D341Med (cell line): Measurements from ENCODE around the gene NUDT19.
"Not testable (repeated sequence)": the region's sequence is repeated elsewhere in the genome, so short reads cannot be mapped to it uniquely, and the experiment has no call there.

ENCODE experiments used
- DNase-seq: peaks from one replicate; pipeline ENCODE4 v3.0.0; 2012; ENCODE audit warnings: low spot score

The NUDT19 gene

DNA sequence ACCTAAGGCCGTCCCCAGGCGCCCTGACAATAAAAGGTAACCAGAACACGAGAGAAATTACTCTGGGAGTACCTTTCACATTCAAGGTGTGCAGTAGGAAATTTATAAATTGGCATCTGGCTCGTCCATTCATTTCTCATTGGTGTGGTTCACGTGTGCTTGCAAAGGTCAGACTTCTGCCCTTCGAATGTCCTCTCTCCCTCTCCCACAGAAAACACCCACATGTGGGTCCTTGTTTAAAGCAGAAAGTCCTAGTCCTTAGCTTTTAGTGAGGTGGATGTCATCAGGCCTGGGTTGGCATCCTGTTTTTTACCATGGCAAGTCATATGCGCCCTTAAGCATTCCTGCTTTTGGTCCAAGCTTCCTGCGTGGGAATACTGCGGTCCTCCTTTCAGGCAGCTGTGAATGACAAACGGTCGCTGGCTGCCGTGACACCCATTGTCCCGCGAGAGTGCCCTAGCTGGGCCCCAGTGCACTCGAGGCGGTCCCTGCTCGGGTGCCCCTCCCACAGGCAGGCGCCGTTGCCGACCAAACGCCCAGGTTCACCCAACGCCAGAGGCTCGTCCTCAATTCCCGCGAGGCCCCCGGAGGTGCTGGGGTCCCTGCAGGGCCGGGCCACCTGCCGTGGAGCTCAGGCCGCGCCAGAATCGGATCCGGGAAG lies at the start of gene NUDT19:
TSS of gene NUDT19 (plus strand) at position 531 of the 661 bp plus-strand sequence. CDS start 140 bp downstream, outside the sequence.
- peak; percentile 92 for DNase-seq

DNA sequence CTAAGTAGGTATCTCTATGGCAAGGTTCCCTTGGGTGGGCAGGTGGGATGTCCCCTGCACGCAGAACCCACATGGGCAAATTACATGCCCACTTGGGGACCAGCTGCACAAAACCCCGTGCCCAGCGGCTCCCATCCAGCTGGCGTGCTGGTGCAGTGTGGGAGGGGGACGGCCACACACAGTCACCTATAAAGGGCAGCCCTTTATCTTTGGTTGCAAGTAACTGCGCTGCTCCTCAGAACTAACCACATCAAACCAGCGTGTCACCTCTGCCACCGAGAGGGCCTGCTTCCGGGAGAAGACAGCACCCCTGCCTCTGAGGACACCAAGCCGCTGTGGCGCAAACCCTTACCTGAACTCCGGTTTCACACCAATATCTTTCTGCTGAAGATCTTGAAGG lies 48.9 kb upstream of the NUDT19 start:
- DNase-seq, result no peak

DNA sequence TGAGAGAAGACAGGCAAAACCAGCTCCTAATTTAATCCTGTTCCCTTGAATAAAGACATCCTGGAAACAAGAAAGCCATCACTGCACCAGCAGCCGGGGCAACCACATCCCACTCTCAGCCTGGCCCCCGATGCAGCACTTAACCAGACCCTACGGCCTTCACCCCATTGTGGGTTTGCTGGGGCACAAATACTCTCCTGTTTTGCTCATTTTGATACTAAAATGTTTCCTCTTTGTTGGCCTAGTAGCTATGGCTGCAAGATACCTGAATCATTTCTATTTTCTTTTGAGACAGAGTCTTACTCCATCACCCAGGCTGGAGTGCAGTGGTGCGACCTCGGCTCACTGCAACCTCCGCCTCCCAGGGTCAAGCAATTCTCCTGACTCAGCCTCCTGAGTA lies 45.1 kb upstream of the NUDT19 start:
- DNase-seq, result no peak

DNA sequence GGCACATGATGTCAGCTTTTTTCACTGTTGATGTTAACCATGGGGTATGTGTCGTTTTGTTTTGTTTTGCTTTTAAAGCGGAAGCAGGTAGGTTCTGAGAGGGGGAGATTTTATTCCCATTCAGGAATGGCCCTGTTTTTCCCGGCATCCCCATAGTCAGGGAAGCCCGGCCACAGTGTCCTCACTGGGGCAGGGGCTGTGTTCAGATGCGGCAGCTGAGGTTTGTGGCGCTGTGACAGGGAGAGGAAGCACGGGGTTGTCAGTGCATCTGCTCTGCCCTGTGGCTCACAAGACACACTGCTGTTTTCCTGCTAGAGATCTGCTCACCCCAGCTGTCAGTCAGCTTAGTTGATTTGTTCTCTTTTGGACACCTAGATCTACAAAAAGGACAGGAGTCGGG lies 44.3 kb upstream of the NUDT19 start:
- DNase-seq, result no peak

DNA sequence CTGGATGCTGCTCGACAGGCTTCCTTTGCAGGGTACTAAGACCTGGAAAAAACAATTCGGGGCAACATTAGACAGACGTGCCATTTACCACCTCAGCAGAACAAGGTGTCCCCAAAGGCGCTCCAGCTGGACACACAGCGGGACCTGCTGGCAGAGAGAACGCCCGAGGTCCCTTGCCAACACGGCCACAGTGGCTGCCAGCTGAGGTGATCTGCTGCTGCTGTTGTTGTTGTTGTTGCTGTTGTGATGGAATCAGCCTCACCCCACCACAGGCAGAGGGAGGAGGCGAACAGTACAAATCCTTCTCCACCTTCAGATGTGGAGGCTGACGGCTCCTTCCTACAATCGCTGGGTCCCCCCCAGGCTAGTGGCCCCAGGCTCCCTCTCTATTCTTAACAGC lies 41.9 kb upstream of the NUDT19 start:
- DNase-seq, result no peak

DNA sequence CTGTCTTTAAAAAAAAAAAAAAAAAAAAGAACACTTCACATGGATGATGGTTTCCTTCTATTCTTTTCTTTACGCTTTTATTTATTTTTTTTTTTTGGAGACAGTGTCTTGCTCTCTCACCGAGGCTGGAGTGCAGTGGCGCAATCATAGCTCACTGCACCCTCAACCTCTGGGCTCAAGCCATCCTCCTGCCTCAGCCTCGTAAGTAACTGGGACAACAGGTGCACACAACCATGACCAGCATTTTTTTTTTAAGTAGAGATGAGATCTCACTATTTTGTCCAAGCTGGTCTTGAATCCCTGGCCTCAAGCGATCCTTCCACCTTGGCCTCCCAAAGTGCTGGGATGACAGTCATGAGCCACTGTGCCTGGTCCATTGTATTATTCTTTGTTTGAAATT lies 41.0 kb upstream of the NUDT19 start:
- no peak for DNase-seq

DNA sequence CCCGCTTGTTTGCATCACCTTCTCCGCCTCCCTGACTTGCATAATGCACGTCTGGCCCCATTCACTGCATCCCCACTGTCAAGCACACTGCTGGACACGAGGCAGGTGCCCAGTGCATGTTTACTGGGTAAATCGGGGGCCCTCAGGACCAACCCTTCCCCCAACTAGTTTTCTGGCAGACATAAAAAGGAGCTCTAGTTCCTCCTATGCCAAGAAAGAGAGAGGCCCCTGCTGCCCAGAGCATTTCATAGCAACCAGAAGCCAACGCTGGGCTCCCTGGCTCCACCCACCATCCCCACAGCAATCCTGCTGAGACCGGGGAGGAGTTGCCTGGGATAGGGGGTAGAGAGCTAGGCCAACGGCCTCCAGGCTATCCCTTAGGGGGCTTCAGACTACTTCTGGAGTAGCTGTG lies 39.9 kb upstream of the NUDT19 start:
- peak; percentile 67 for DNase-seq

DNA sequence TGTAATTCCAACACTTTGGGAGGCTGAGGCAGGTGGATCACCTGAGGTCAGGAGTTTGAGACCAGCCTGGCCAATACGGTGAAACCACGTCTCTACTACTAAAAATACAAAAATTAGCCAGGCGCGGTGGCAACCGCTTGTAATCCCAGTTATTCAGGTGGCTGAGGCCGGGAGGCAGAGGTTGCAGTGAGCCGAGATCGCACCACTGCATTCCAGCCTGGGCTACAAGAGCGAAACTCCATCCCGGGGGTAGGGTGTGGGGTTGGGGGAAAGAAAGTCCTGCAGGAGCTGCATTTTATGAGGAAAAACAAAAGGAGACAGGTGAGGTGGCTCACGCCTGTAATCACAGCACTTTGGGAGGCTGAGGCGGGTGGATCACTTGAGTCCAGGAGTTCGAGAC lies 39.3 kb upstream of the NUDT19 start:
- DNase-seq, result not testable (repeated sequence)

DNA sequence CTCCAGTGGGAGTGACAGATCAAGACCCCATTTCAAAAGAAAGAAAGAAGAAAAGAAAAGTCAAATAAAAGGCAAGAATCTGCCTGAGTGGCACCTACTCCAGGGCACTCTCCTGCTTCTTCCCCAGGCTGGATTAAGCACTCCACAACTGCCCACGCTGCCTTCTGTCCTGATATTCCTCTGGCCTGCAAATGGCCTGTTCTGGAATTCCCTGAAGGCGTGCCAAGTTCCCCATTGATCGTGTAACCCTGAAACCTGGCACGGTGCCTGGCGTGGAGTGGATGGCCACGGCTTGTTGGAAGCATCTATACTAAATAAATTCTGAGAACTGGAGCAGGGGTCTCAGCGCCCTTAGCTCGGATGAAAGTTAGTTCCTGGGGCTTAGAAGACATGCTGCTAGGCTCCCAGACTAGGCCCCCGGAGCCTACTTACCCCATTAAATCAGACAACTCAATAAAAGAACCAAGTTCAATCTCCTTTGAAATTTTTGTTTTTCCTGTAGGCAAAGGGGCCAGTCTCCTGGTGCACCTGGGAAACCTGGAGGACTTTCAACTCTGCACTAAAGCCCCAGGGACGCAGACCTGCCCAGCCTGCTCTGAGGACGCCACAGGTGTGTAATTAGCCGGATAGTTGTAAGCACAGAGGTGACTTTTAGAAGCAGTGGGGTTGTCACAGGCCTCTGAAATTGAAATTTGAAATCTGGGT lies 38.6 kb upstream of the NUDT19 start:
- no peak for DNase-seq

DNA sequence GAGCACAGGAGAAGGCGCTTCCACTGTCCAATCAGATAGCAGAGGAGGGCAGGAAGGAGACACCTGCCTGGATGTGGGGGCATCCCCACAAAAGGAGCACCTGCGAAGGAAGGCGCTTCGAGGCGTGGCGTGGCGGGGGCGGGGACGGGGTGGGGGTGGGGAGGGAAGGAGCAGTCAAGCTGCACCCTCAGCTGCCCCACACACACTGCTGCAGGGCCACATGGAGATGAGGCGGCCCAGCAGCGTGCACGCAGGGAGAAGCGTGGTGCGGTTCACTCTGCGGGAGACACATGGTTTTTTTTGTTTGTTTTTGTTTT lies 38.1 kb upstream of the NUDT19 start:
- no peak for DNase-seq

DNA sequence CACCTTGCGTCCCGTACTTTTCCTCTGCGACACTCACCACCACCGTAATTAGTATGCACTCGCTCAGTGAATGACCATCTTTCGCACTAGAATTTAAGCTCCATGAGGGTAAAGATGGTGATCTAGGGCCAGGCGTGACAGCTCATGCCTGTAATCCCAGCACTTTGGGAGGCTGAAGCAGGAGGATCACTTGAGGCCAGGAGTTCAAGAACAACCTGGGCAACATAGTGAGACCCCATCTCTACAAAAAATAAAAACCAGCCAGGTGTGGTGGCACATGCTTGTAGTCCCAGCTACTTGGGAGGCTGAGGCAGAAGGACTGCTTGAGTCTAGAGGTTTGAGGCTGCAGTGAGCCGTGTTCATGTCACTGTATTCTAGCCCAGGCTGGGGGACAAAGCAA lies 35.2 kb upstream of the NUDT19 start:
- DNase-seq, result not testable (repeated sequence)

DNA sequence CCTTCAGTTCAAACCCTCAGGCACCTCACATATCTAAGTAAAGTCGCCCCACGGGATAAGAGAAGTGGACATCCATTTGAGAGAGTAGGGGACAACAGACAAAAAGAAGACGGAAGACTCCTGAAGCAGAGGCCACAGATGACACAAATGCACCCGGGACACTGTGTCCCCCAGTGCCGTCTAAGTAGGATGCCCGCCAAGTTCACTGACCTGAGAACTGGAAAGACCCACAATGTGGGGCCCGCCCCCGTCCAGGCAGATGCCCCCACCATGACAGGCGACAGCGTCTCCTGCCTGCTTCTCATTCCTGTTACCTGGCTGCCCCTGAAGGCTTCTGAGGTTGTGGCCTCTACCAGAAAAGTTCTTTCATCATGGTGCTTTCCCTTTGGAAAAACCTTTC lies 33.5 kb upstream of the NUDT19 start:
- DNase-seq, result no peak

DNA sequence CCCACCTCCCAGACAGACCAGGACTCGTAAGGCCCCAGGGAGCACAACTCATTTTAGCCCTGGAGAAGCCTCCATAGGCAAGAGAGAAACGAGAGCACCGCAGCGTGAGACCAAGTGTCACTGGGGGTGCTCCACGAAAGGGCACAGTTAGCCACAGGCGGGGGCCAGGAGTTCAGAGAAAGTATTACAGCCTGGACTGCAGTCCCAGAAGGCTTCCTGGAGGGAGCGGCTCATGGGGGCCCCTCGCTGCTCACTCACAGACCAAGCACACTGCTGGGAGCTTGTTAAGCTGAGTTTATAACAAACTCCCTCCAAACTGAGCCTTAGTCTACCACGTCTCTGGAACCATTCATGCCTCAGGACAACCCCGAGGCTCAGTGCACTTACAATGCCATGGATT lies 33.1 kb upstream of the NUDT19 start:
- no peak for DNase-seq

DNA sequence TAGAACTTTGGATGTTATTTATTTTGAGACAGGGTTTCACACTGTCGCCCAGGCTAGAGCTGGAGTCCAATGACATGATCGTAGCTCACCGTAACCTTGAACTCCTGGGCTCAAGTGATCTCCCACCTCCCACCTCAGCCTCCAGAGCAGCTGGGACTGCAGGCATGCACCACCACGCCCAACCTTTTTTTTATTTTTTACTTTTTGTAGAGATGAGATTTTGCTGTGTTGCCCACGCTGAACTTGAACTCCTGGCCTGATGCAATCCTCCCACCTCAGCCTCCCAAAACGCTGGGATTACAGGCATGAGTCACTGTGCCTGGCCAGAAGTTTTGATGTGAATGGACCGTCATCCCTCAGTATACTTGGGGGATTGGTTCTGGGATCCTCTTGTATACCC lies 30.3 kb upstream of the NUDT19 start:
- no peak for DNase-seq

DNA sequence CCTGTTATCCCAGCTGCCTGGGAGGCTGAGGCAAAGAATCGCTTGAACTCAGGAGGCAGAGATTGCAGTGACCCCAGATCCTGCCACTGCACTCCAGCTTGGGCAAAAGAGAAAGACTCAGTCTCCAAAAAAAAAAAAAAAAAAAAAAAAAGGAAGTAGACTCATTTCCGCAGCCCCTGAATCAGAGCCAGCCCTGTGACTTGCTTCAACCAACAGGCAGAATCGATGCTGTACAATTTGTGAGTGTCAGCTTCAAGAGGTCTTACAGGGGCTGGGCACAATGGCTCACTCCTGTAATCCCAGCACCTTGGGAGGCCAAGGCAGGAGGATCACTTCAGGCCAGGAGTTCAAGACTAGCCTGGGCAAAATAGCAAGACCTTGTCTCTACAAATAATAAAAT lies 29.4 kb upstream of the NUDT19 start:
- no peak for DNase-seq

DNA sequence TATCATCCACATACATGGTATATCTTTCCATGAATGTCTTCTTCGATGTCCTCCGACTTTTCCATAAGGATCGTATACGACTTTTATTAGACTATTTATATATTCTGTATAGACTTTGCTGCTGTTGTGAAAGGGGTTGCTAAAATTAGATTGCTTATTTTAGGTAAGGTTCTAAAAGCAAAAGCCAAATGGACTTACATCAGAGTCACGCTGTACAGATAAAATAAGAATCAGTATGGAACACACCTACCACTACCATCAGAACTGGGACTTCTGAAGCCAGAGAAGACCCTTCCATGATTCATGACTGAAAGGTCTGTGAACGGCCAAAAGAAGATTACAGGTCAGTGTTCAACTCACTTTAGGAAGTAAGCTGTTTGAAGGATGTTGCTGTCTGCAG lies 25.5 kb upstream of the NUDT19 start:
- DNase-seq, result no peak

DNA sequence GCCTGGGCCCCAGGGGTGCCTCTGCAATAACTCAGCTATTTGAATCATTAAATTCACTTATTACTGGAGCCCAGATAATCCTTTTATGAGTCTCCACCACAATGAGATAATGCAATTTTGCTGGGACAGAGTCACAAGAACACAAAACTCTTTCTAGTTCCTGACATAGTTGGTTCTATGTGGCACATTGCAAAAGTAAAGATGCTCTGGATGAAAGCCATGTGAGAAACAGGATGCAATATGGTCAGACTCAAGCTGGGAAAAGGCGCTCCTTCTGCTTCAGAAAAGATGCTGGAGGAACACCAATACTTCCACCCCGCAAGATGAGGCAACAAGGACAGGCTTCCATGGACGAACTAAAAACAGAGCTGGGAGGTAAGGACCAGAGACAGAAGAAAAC lies 22.3 kb upstream of the NUDT19 start:
- DNase-seq, result no peak

DNA sequence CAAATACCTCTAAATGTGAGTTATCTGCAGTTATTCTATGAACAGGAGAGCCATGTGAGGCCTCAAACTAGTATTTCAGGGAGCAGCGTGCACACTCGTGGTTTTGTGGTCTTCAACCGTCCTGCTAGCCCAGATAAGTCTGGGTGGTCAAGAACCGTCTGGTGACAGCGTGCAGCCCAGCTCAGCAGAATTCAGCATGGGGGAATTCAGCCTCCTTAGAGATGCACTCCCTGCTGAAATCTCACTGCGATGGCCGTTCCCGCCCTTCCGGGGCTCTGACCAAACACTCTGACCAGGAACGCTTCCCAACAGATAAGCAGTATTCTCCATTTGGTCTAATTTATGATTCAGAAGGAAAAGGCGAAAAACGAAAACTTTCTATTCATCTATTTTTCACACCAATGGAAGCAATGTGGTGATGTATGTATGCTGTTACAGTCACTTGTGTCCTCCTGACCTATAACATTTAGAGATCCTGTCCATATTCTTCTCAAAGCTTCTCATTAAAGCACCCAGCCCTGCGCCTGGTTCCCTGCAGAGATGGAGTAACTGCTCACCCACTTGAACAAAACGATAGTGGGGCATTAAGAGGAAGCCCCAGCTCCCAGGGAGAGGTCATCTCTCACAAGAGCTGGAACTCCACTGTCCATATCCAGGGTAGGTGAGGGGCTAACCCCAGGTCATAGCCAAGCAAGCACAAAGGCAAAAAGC lies 19.6 kb upstream of the NUDT19 start:
- DNase-seq, result no peak

DNA sequence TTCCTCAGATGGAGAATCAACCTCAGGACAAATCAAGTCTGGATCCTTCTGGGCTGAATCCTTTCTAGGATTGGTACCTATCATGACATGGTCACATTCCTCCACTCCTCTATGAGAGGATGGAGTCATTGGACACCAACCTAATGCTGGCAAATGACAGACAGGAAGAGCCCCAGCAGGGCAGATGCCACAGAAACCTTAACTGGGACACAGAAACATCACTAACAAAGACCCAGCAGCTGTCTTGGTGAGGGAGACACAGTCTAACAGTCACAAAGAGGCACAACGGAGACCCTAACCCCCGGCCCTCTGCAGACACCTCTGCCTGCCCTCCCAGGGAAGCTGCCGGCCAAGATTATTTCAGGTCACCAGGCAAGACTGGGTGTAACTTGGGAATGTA lies 18.8 kb upstream of the NUDT19 start:
- no peak for DNase-seq

DNA sequence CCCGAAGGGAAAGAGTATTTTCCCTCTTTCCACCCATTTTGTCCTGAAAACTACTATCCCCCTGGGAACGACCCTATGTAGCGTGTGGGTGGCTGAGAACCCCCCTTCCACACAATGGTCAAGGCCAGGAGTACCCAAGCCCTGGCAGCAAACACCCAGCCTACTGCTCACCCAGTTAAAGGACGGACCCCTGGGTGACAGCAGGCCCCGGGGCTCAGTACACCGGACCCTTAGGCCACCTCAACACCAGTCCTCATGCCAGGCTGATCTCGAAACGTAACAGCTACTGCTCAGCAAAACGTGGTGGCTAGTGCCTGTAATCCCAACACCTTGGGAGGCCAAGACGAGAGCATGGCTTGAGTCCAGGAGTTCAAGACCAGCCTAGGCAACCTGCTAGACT lies 18.0 kb upstream of the NUDT19 start:
- DNase-seq, result no peak

DNA sequence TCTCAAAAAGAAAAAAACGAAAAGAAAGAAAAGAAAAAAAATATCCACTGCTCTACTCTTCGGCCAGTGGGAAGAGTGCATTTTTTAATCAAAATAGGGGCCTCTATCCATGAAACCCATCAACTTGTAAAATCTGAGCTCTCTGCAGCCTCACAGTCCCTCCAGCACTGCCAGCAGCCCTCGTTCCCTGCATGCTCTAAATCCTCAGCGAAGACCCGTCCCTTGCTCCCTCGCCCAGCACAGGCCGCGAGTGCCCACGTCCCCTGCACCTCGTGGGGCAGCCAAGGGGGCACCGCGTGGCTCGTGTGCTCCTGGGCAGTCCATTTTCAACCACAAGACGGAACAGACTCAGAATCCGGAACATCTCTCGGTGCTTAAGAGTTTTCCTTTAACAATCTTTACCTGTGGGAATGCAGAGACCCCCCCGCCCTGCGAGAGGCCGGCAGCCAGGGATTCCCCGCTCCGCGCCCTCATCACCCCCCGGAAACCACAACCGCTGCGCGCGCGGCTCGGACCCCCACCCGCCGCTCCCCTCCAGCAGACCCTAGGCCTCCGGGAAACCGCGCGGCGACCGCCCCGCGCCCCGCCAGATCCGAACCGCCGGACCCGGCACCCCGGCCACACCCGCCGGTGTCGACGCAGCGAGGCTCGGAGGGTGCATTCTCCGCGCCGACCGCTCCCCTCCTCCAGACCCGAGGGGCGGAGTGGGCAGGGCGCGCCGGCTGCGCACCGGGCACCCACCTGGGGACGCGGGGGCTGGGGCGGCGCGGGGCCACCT lies 17.3 kb upstream of the NUDT19 start:
- peak; percentile 51 for DNase-seq

DNA sequence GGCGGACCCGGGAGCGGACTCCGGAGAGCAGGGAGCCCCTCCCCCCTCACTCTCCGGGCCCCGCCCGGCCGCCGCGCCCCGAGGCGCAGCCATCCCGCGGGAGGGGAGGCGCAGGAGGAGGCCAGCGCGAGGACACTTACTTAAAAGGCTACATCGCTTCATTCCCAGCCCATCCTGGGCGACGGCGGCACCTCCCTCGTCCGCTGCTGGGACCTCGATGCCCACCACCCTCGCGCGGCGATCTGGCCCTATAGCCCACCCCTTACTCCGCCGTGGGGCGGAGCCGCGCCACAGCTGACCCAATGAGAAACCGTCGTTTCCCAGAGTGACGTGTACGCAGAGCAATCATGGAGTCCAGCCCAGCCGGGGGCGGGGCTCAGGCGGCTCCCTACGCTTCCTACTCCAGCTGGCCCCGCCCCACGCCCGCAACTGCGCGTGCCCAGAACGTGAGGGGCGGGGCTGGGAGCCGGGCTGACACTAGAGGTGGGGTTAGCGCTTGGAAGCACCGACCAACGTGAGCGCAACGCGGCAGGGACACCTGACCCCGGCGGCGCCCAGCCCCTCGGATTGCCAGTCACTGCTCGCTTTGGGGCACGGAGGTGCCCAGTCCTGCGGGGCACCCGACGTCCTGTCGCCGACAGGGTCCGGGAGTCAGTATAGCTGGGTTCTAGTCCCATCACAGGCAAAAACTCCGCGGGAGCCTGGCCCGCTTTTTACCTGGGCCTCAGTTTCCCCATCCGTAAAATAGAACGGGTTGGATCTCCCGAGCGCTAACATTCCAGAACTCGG lies 16.5 kb upstream of the NUDT19 start, which contains the start of gene ANKRD27:
TSS of gene ANKRD27 (minus strand) at position 250 of the 789 bp plus-strand sequence. CDS start 16,165 bp downstream, outside the sequence.
- DNase-seq, result peak; percentile 96
